ENCODE data around the gene TXNL4A.

Gene TXNL4A

GRCh38 chr18:79951545-79952455 is 36.6 kb downstream of the TXNL4A start, which contains the start of gene SLC66A2:
Gene SLC66A2 (minus strand): TSS chr18:79951653. CDS start chr18:79950926, 727 bp downstream.
- ATAC-seq (ENCODE audit: insufficient read depth, low read depth) (peak; percentile 89), DNase-seq (peak; percentile 92)
- Histone ChIP-seq H3K27me3 (ENCODE audit: insufficient read depth, low read length, poor library complexity) (no peaks in the 10 kb centered on the region), H3K79me2 (ENCODE audit: insufficient read depth, low read length) (peaks cover 44% of the 10 kb centered on the region), H3K4me1 (ENCODE audit: insufficient read depth, low read length) (peaks cover 38% of the 10 kb centered on the region), H3K36me3 (ENCODE audit: insufficient read depth, low read length) (peaks cover 21% of the 10 kb centered on the region), H3K27ac (ENCODE audit: low read length) (peak within 1 kb of the TSS; percentile 73), H4K20me1 (ENCODE audit: insufficient read depth, low read length) (peaks cover 35% of the 10 kb centered on the region), H3K9ac (ENCODE audit: low read depth, low read length) (peak within 1 kb of the TSS; percentile 71), H3K9me3 (ENCODE audit: insufficient read depth, low read length, severe bottlenecking) (no peaks in the 10 kb centered on the region), H3K4me2 (ENCODE audit: insufficient read depth, low read length) (peak within 1 kb of the TSS; percentile 100), H3K4me3 (ENCODE audit: low read depth in 1 of 2, low read length in 2 of 2) (peak within 1 kb of the TSS; percentile 79 to 96; a peak in 3 of 4 replicates), H2AFZ (ENCODE audit: low read depth, low read length) (peak within 1 kb of the TSS; percentile 77)
- TF ChIP-seq EZH2 (IDR thresholded peaks at IDR 0.05; ENCODE audit: borderline replicate concordance, low read depth, low read length, severe bottlenecking) (no peak), CTCF (IDR thresholded peaks at IDR 0.05; ENCODE audit: borderline replicate concordance, extremely low read depth, low read length, poor library complexity, severe bottlenecking) (peak; percentile 9)

GRCh38 chr18:79950515-79951341 is 37.6 kb downstream of the TXNL4A start:
- ATAC-seq (ENCODE audit: insufficient read depth, low read depth), result peak; percentile 41
- Histone ChIP-seq H2AFZ (ENCODE audit: low read depth, low read length) (peak overlapping the region; percentile 45), H3K27me3 (ENCODE audit: insufficient read depth, low read length, poor library complexity) (no peaks in the 10 kb centered on the region), H3K79me2 (ENCODE audit: insufficient read depth, low read length) (peaks cover 53% of the 10 kb centered on the region), H3K4me1 (ENCODE audit: insufficient read depth, low read length) (peaks cover 38% of the 10 kb centered on the region), H3K27ac (ENCODE audit: low read length) (peak overlapping the region; percentile 73), H3K36me3 (ENCODE audit: insufficient read depth, low read length) (peaks cover 24% of the 10 kb centered on the region), H3K4me2 (ENCODE audit: insufficient read depth, low read length) (peak overlapping the region; percentile 100), H4K20me1 (ENCODE audit: insufficient read depth, low read length) (peaks cover 39% of the 10 kb centered on the region), H3K9ac (ENCODE audit: low read depth, low read length) (peak overlapping the region; percentile 71), H3K9me3 (ENCODE audit: insufficient read depth, low read length, severe bottlenecking) (no peaks in the 10 kb centered on the region), H3K4me3 (ENCODE audit: low read depth in 1 of 2, low read length in 2 of 2) (peak overlapping the region; percentile 79 to 96; a peak in 3 of 4 replicates)
- no peak for TF ChIP-seq EZH2 (IDR thresholded peaks at IDR 0.05; ENCODE audit: borderline replicate concordance, low read depth, low read length, severe bottlenecking)
- TF ChIP-seq CTCF (IDR thresholded peaks at IDR 0.05; ENCODE audit: borderline replicate concordance, extremely low read depth, low read length, poor library complexity, severe bottlenecking), result no peak
- no peak for DNase-seq

GRCh38 chr18:79949697-79950487 is 38.5 kb downstream of the TXNL4A start:
- H3K4me1 ChIP-seq (ENCODE audit: insufficient read depth, low read length), result peaks cover 44% of the 10 kb centered on the region
- no peak for DNase-seq
- no peaks in the 10 kb centered on the region for H3K27me3 ChIP-seq (ENCODE audit: insufficient read depth, low read length, poor library complexity)
- H4K20me1 ChIP-seq (ENCODE audit: insufficient read depth, low read length), result peaks cover 47% of the 10 kb centered on the region
- TF ChIP-seq EZH2 (IDR thresholded peaks at IDR 0.05; ENCODE audit: borderline replicate concordance, low read depth, low read length, severe bottlenecking) (no peak), CTCF (IDR thresholded peaks at IDR 0.05; ENCODE audit: borderline replicate concordance, extremely low read depth, low read length, poor library complexity, severe bottlenecking) (no peak)
- no peak overlapping the region; the same call in 1 of the 2 replicates for H2AFZ ChIP-seq (ENCODE audit: low read depth, low read length)
- H3K79me2 ChIP-seq (ENCODE audit: insufficient read depth, low read length), result peaks cover 61% of the 10 kb centered on the region
- peak overlapping the region; percentile 71 for H3K9ac ChIP-seq (ENCODE audit: low read depth, low read length)
- peak overlapping the region; percentile 73 for H3K27ac ChIP-seq (ENCODE audit: low read length)
- peaks cover 33% of the 10 kb centered on the region for H3K36me3 ChIP-seq (ENCODE audit: insufficient read depth, low read length)
- H3K4me3 ChIP-seq (ENCODE audit: low read depth in 1 of 2, low read length in 2 of 2), result peak overlapping the region; percentile 79 to 96; a peak in 3 of 4 replicates
- peak overlapping the region; percentile 100 for H3K4me2 ChIP-seq (ENCODE audit: insufficient read depth, low read length)
- ATAC-seq (ENCODE audit: insufficient read depth, low read depth), result no peak
- no peaks in the 10 kb centered on the region for H3K9me3 ChIP-seq (ENCODE audit: insufficient read depth, low read length, severe bottlenecking)

Measured in DND-41 (cell line).